ENCODE measurements around the gene MYBPC2.

MYBPC2 gene

DNA sequence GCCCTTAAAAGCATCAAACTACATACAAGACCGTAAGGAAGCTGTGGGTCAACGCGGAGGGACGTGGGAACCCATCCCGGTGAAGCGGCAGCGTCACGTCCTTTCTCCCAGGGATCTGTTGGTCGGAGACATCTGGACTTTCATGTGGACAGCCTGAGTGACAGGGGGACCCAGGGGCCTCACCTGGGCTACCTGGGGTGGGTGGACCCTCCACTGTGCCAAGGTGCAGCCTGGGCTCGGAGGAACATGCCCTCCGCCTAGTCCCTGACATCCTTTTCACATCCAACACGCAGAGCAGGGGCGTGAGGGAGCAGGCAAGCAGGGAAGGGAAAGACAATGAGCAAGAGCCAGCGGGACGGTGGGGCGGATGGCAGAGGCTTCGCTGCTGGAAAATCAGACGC lies 57.7 kb downstream of the MYBPC2 start:
- TF ChIP-seq, protein P1, sequence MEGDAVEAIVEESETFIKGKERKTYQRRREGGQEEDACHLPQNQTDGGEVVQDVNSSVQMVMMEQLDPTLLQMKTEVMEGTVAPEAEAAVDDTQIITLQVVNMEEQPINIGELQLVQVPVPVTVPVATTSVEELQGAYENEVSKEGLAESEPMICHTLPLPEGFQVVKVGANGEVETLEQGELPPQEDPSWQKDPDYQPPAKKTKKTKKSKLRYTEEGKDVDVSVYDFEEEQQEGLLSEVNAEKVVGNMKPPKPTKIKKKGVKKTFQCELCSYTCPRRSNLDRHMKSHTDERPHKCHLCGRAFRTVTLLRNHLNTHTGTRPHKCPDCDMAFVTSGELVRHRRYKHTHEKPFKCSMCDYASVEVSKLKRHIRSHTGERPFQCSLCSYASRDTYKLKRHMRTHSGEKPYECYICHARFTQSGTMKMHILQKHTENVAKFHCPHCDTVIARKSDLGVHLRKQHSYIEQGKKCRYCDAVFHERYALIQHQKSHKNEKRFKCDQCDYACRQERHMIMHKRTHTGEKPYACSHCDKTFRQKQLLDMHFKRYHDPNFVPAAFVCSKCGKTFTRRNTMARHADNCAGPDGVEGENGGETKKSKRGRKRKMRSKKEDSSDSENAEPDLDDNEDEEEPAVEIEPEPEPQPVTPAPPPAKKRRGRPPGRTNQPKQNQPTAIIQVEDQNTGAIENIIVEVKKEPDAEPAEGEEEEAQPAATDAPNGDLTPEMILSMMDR (IDR thresholded peaks at IDR 0.05; ENCODE audit: low read depth, low read length): no peak
- no peak for DNase-seq (ENCODE audit: low read depth in 2 of 2)
- no peak overlapping the region for H3K4me3 ChIP-seq (replicated peaks in 1 of 2; ENCODE audit: low read depth in 2 of 2, low read length in 2 of 2)

DNA sequence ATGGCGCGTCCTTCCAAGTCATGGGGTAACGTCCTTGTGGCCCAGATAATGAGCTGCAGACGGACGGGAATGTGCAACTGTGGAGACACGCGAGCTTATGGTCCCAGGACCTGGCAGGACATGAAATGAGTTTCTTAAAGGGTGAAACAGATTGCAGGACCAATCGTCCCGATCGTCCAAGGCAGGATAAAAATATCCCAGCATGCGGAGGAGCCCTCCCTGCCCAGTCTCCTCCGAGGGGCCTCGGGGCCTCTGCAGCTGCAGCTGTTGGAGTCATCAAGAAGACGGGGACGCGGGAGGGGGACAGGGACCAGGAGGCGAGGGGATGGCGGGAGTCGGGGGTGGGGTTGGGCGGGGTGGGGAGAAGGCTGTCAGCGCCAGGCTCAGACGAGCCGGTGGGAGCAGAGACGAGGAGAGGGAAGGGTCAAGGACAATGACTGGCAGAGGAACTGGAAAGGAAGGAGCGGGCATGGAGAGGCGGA lies 58.3 kb downstream of the MYBPC2 start:
- DNase-seq (ENCODE audit: low read depth in 2 of 2): no peak
- H3K4me3 ChIP-seq (replicated peaks in 1 of 2; ENCODE audit: low read depth in 2 of 2, low read length in 2 of 2): no peak overlapping the region
- TF ChIP-seq, protein P1 (IDR thresholded peaks at IDR 0.05; ENCODE audit: low read depth, low read length): no peak

DNA sequence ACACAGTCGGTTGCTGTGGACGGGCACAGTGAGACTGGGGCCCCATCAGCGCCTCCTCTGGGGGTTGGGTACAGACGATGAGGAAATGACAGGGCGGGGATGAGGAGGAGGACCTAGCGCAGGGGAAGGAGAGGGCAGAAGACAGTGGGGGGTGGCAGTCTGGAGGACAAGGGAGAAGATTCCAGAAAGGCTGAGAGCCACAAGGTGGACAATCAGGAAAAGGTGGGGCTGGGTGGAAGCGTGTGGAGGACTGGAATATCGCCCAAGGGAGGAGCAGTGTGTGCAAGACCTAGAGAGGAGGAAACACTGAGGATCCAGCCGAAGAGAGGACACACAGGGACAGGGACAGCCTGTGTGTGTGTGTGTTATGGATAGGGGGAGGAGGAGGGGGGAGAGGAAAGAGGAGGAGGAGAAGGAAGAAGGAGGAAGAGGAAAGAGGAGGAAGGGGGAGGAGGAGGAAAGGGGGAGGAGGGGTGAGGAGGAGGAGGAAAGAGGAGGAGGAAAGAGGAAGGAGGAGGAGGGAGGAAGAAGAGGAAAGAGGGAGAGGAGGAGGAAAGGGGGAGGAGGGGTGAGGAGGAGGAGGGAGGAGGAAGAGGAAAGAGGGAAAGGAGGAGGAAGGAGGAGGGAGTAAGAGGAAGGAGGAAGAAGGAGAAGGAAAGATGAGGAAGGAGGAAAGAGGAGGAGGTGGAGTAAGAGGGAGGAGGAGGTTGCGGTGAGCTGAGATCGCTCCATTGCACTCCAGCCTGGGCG lies 59.8 kb downstream of the MYBPC2 start:
- H3K4me3 ChIP-seq (replicated peaks in 1 of 2; ENCODE audit: low read depth in 2 of 2, low read length in 2 of 2): no peak overlapping the region
- TF ChIP-seq, protein P1 (IDR thresholded peaks at IDR 0.05; ENCODE audit: low read depth, low read length): no peak
- DNase-seq (ENCODE audit: low read depth in 2 of 2): no peak

DNA sequence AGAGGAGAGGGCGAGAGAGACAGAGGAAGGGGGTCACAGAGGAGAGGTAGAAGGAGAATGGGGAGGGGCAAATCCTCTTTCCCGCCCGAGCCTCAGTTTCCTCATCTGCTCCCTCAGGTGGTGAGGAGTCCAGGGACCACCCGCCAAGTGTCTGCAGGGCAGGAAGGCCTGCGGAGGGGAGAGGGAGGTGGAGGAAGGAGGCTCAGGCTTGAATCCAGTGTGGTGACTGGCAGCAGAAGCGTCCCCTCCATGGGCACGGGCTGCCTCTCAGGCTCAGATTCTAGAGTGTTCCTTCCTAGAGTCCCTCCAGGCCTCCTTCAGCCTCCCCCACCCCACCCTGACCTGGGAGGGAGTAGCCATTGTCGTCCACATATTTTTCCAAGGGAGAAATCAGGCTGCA lies 60.5 kb downstream of the MYBPC2 start:
- DNase-seq (ENCODE audit: low read depth in 2 of 2): no peak
- TF ChIP-seq, protein P1 (IDR thresholded peaks at IDR 0.05; ENCODE audit: low read depth, low read length): no peak
- no peak overlapping the region for H3K4me3 ChIP-seq (replicated peaks in 1 of 2; ENCODE audit: low read depth in 2 of 2, low read length in 2 of 2)

DNA sequence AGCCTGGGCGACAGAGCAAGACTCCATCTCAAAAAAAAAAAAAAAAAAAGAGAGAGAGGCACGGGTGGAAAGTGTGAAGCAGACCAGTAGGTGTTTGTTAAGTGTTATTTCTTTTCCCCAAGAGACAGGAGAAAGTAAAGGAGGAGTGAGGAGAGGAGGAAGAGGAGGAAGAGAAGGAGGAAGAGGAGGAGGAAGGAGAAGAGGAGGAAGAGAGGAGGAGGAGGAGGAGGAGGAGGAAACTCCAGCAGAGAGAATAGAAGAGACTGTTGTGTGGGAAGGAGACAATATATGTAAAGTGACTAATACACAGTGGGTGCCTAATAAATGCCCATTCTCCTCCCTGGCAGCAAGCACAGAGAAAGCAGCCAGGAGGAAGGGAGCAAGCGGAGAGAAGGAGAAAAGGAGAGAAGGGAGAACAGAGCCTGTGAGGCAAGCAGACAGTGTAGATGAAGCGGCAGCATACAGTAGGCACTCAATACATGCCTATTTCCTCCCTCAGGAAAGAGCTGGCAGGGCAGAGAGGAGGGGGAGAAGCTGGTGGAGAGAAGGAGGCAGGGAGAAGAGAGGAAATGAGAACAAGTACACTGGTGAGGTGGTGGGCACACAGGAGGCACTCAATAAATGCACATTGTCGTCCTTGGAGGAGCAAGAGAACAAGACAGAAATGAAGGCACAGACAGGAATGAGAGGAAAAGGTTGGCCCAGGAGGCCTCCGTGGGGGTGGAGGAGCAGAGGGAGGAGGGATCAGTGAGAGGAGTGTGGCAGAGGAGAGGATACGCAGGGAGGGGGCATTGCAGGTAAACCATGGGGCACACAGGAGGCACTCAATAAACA lies 61.7 kb downstream of the MYBPC2 start:
- TF ChIP-seq, protein P1 (IDR thresholded peaks at IDR 0.05; ENCODE audit: low read depth, low read length): no peak

DNA sequence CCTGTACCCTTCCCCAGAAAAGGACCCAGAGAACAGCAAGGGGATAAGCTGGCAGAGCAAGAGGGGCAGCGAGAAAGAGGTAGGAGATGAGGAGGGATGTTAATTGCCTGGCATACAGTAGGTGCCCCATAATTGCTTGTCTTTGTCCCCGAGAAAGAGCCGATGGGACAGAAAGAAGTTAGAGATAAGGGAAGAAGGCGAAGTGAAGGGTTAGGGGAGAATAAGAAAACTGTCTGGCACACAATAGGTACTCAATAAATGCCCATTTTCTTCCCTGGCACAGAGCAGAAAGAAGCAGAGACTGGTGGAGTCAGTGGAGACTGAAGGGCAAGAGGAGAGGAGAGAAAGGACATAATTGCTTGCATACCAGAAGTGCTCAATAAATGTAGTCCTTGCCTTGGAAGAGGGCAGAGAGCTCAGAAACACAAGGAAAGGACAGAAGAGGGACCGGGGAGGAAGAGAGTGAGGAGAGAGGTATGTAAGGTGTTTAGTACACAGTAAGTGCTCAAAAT lies 62.4 kb downstream of the MYBPC2 start:
- TF ChIP-seq, protein P1 (IDR thresholded peaks at IDR 0.05; ENCODE audit: low read depth, low read length): no peak
- DNase-seq (ENCODE audit: low read depth in 2 of 2): no peak
- H3K4me3 ChIP-seq (replicated peaks in 1 of 2; ENCODE audit: low read depth in 2 of 2, low read length in 2 of 2): no peak overlapping the region

More for the DNA sequence above, 61.7 kb downstream of the MYBPC2 start:
- no peak overlapping the region for H3K4me3 ChIP-seq (replicated peaks in 1 of 2; ENCODE audit: low read depth in 2 of 2, low read length in 2 of 2)
- DNase-seq (ENCODE audit: low read depth in 2 of 2): no peak
